CD4-positive, alpha-beta T cell (primary cell): ENCODE data around the gene DOP1B. TPM values are rescaled to one million over a fixed set of nuclear protein-coding genes. Genes with fewer than 3 reads are reported as not detected.

Source experiments
- ATAC-seq: fragments of 200-7000 bp; cut with Tn5 transposase; one replicate; pipeline ENCODE4 v1.10.0; 2022; ENCODE audit warnings: mild to moderate bottlenecking; ENCODE audit not compliant: poor library complexity
- CTCF ChIA-PET: fragments of 350-600 bp; sonication (Branson Sonifier 250); formaldehyde crosslinking; loops from one replicate; lab custom pipeline; 2021; ENCODE audit warnings: antibody characterized with exemption, inconsistent platforms; lab: Charles Lee
- POLR2A ChIA-PET: fragments of 350-600 bp; sonication (Branson Sonifier 250); formaldehyde crosslinking; loops from one replicate; lab custom pipeline; 2021; ENCODE audit warnings: antibody characterized with exemption, inconsistent platforms; lab: Charles Lee
- DNase-seq, 14 experiments: peaks; one replicate each; pipeline ENCODE4 v3.0.0-alpha.2; 2013 to 2020; ENCODE audit warnings: mixed read lengths in 2 of 14
- H3K27ac ChIP-seq, 2 donors: one replicate each; pipeline versions ENCODE4 v1.5.1 to v1.7.0; 2013; ENCODE audit warnings: low read length in 2 of 2, low read depth in 1 of 2, mild to moderate bottlenecking in 1 of 2
- H3K27me3 ChIP-seq, 2 experiments: 1 replicate in 1 of 2; 2 replicates in 1 of 2; pipeline versions ENCODE4 v1.6.1 to v1.7.0; 2013; ENCODE audit warnings: low read length in 2 of 2, control low read depth in 1 of 2, mild to moderate bottlenecking in 1 of 2, moderate library complexity in 1 of 2; ENCODE audit not compliant: insufficient read depth in 2 of 2, control insufficient read depth in 1 of 2
- H3K36me3 ChIP-seq: one replicate; pipeline ENCODE4 v1.6.1; 2013; ENCODE audit warnings: low read length, control low read depth; ENCODE audit not compliant: insufficient read depth
- H3K4me1 ChIP-seq: one replicate; pipeline ENCODE4 v1.6.1; 2013; ENCODE audit warnings: low read length, control low read depth; ENCODE audit not compliant: insufficient read depth
- H3K4me3 ChIP-seq: one replicate; pipeline ENCODE4 v1.5.1; 2013; ENCODE audit warnings: mild to moderate bottlenecking, low read length, moderate library complexity
- H3K9me3 ChIP-seq, 2 experiments: 1 replicate in 1 of 2; 2 replicates in 1 of 2; pipeline versions ENCODE4 v1.6.1 to v1.7.0; 2013; ENCODE audit warnings: low read length in 2 of 2, mild to moderate bottlenecking in 2 of 2, control low read depth in 1 of 2, moderate library complexity in 1 of 2; ENCODE audit not compliant: control insufficient read depth in 1 of 2, insufficient read depth in 1 of 2
- H3K27ac Mint-ChIP-seq: one replicate; pipeline ENCODE4 v1.8.0; 2020; ENCODE audit warnings: mixed read lengths
- H3K27me3 Mint-ChIP-seq: one replicate; pipeline ENCODE4 v1.8.0; 2021; ENCODE audit warnings: mixed read lengths
- H3K36me3 Mint-ChIP-seq: one replicate; pipeline ENCODE4 v1.8.0; 2021; ENCODE audit warnings: low read depth, mixed read lengths
- H3K4me1 Mint-ChIP-seq: one replicate; pipeline ENCODE4 v1.8.0; 2021; ENCODE audit warnings: low read depth, mixed read lengths
- H3K4me3 Mint-ChIP-seq: one replicate; pipeline ENCODE4 v1.8.0; 2020; ENCODE audit warnings: mild to moderate bottlenecking, mixed read lengths
- H3K9me3 Mint-ChIP-seq: one replicate; pipeline ENCODE4 v1.8.0; 2020; ENCODE audit warnings: mixed read lengths
- intact Hi-C, 2 experiments: fragments of 100-400 bp; cut with DNase I in 1 of 2; cut with micrococcal nuclease in 1 of 2; formaldehyde crosslinking; loops; one replicate each; pipeline versions ENCODE4 v1.15.1 to v1.9.0; 2023 to 2025; cut with DNase I, micrococcal nuclease
- total RNA-seq, 174 experiments: library from RNA in 2 of 174; stranded (reverse) in 2 of 174; gene quantifications; one replicate each; pipeline ENCODE4 v1.2.3 and lab custom pipeline; 2021 to 2026
- TF ChIP-seq, protein P1 (sequence below): fragments of 200-600 bp; IDR thresholded peaks from one replicate; pipeline ENCODE4 v1.8.0; 2022; ENCODE audit warnings: antibody characterized with exemption, mild to moderate bottlenecking

Gene DOP1B
- total RNA-seq, 2 experiments from 2014 or later: 11.0 to 12.7 TPM

DNA sequence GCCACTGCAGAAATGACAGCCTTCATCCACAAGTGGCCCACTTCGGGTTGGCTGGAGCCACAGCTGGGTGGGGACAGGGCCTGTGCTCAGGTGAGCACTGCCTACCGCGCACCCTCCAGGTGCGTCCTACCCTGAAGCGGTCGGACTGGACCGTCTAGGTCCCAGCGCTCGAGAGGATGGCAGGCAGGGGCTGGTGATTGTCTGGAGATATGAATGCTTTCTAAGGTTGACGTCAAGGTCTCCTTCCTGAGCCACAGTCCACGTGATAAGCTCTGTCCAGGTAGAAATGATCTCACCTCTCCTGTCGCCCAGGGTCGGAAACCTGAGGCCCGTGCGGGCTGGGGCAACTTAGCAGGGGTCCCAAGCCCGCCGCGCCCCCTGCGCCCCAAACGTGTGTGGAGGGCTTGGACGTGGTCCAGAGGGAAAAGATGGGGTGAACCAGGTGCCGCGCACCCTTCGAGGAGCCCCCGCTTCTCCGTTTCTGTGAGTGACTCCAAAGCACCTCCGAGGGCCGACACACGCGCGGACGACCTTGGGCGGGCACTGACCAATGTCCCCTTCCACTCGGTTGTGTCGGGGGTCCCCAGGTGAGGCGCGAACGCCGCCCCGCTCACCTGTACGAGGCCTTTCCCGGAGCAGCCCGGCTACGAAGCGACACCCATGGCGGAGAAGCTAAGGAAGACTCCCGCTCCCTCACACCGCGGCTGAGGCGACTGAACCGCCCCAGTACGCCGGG is 853 bp upstream of the DOP1B start:
- DNase-seq (peak in 4 of 14 experiments; percentile 13 to 64 (median 38)), ATAC-seq (no peak)
- Mint-ChIP-seq H3K27me3 (no peaks in the 10 kb centered on the region), H3K9me3 (no peaks in the 10 kb centered on the region), H3K4me1 (peaks cover 48% of the 10 kb centered on the region), H3K36me3 (peaks cover 7% of the 10 kb centered on the region), H3K4me3 (peak overlapping the region; percentile 94), H3K27ac (peak overlapping the region; percentile 76)
- Histone ChIP-seq H3K36me3 (no peaks in the 10 kb centered on the region), H3K27me3 (no peaks in the 10 kb centered on the region), H3K4me1 (peaks cover 28% of the 10 kb centered on the region), H3K4me3 (peak overlapping the region; percentile 85), H3K9me3 (no peaks in the 10 kb centered on the region), H3K27ac (peak overlapping the region; percentile 70 to 74)
- ChIA-PET POLR2A (interaction anchor here (1.0 to 2.8 kb wide), 10 partner anchors 11 to 167 kb away, joined by 3 to 21 read pairs (median 4); partner anchors contain the start of genes CBR3, MORC3 and SETD4), CTCF (interaction anchor here (1.3 kb wide), 1 partner anchor 14 kb away, joined by 5 read pairs; no protein-coding TSS in a partner anchor)
- TF ChIP-seq, protein P1, sequence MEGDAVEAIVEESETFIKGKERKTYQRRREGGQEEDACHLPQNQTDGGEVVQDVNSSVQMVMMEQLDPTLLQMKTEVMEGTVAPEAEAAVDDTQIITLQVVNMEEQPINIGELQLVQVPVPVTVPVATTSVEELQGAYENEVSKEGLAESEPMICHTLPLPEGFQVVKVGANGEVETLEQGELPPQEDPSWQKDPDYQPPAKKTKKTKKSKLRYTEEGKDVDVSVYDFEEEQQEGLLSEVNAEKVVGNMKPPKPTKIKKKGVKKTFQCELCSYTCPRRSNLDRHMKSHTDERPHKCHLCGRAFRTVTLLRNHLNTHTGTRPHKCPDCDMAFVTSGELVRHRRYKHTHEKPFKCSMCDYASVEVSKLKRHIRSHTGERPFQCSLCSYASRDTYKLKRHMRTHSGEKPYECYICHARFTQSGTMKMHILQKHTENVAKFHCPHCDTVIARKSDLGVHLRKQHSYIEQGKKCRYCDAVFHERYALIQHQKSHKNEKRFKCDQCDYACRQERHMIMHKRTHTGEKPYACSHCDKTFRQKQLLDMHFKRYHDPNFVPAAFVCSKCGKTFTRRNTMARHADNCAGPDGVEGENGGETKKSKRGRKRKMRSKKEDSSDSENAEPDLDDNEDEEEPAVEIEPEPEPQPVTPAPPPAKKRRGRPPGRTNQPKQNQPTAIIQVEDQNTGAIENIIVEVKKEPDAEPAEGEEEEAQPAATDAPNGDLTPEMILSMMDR: no peak
- intact Hi-C loops: loop anchor here (1.0 to 5.0 kb wide), 6 partner anchors 14 to 232 kb away; partner anchors contain the start of genes CHAF1B (in 1 of the 2) and MORC3 (in 1 of the 2)

DNA sequence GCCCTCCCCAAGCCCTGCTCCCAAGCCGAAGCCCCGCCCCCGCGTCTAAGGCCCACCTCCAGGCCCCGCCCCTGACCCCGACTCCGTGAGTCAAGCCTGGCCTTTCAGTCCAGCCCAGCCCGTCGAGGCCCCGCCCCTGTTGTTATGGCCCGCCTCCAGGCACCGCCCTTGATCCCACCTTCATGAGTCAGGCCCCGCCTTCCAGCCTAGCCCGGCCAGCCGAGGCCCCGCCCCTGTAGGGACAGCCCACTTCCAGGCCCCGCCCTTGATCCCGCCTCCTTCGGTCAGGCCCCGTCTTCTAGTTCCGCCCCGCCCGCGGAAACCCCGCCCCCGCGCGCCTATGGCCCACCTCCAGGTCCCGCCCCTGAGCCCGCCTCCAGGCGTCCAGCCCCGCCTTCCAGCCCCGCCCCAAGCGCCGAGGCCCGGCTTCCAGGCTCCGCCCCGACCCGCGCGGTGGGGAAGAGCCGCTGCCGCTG is 247 bp upstream of the DOP1B start:
- peak; percentile 99 to 100 (median 100) for DNase-seq
- ChIA-PET POLR2A (interaction anchor here (1.0 to 2.8 kb wide), 8 partner anchors 12 to 164 kb away, joined by 3 to 21 read pairs (median 6); partner anchors contain the start of genes CBR3 and MORC3), CTCF (interaction anchor here (1.3 kb wide), 1 partner anchor 15 kb away, joined by 5 read pairs; no protein-coding TSS in a partner anchor)
- Mint-ChIP-seq H3K27me3 (no peaks in the 10 kb centered on the region), H3K36me3 (peaks cover 7% of the 10 kb centered on the region), H3K9me3 (no peaks in the 10 kb centered on the region), H3K27ac (peak overlapping the region; percentile 76), H3K4me1 (peaks cover 44% of the 10 kb centered on the region), H3K4me3 (peak overlapping the region; percentile 94)
- TF ChIP-seq, protein P1: no peak
- Histone ChIP-seq H3K36me3 (no peaks in the 10 kb centered on the region), H3K27me3 (no peaks in the 10 kb centered on the region), H3K9me3 (no peaks in the 10 kb centered on the region), H3K27ac (peak overlapping the region; percentile 70 to 74), H3K4me1 (peaks cover 25% of the 10 kb centered on the region), H3K4me3 (peak overlapping the region; percentile 85)
- intact Hi-C loops: loop anchor here (1.0 to 5.0 kb wide), 6 partner anchors 15 to 231 kb away; partner anchors contain the start of genes CHAF1B (in 1 of the 2) and MORC3 (in 1 of the 2)
- ATAC-seq: peak; percentile 90

DNA sequence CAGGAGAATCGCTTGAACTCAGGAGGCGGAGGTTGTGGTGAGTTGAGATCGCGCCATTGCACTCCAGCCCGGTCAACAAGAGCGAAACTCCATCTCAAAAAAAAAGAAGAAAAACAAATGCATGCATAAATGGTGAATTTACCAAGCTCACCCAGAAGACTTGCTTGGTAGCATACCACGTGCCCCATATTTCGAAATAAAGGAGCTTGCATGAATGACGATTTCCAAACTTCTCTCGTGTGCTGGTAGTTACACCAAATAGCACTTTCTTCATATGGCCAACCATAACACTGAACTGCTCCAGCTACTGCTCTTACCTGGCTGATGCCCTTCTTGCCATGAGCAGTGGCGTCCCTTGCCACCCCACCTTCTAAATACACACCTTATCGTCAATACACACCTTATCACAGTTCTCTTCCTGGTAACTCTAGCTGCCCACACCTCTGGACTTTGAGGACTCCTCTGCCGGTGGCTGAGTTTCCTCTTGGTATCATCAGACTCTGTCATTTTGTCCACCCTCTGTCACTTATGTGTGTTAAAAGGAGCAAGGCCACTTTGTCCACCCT is 2.8 kb downstream of the DOP1B start:
- peaks cover 29% of the 10 kb centered on the region for H3K4me1 ChIP-seq
- Mint-ChIP-seq H3K4me1 (peaks cover 45% of the 10 kb centered on the region), H3K27me3 (no peaks in the 10 kb centered on the region), H3K9me3 (no peaks in the 10 kb centered on the region), H3K27ac (no peak overlapping the region), H3K36me3 (peaks cover 7% of the 10 kb centered on the region), H3K4me3 (peak overlapping the region; percentile 73)
- TF ChIP-seq, protein P1: no peak
- DNase-seq (peak in 2 of 14 experiments; percentile 39 to 42), ATAC-seq (no peak)
- H3K4me3 ChIP-seq: no peak overlapping the region
- ChIA-PET CTCF (interaction anchor here (1.8 kb wide), 1 partner anchor 14 kb away, joined by 6 read pairs; no protein-coding TSS in a partner anchor), POLR2A (interaction anchor here (0.8 kb wide), 1 partner anchor 15 kb away, joined by 3 read pairs; no protein-coding TSS in a partner anchor)
- no peaks in the 10 kb centered on the region for H3K36me3 ChIP-seq
- no peak overlapping the region for H3K27ac ChIP-seq
- H3K27me3 ChIP-seq: no peaks in the 10 kb centered on the region
- no peaks in the 10 kb centered on the region for H3K9me3 ChIP-seq
- intact Hi-C loops: loop anchor here in 1 of 2 experiments (2.0 to 5.0 kb wide), 2 partner anchors 13 to 228 kb away; partner anchors contain the start of gene CHAF1B
